Glomerular visceral epithelial cell (primary cell): Measurements from ENCODE around the gene NXPE4.
"Not testable (repeated sequence)": the region's sequence is repeated elsewhere in the genome, so short reads cannot be mapped to it uniquely, and the experiment has no call there.

ENCODE experiments used
- DNase-seq: peaks from one replicate; pipeline ENCODE4 v3.0.0-alpha.2; 2016; ENCODE audit errors: extremely low spot score

The NXPE4 gene

DNA sequence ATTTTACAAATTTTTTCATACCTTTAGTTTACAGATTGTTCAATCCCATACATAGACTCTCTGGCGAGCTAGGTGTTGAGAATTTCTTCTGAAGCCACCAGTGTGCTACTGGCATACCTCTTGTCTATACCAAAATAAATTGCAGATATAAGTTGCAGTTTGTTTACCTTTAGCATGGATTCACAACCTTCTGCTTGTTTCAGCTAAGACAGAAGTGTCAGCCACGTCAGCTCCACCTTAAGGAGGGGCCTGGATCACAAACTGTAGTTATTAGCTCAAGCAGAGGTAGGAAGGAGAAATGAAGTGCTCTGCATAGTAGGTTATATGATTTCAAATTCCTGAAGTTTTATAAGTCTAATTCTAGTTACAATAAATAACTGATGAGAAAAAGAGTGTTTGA, at the start of gene NXPE4:
TSS of gene NXPE4 (minus strand) at position 216 of the 400 bp plus-strand sequence. CDS start 1,027 bp downstream, outside the sequence.
- DNase-seq = no peak

DNA sequence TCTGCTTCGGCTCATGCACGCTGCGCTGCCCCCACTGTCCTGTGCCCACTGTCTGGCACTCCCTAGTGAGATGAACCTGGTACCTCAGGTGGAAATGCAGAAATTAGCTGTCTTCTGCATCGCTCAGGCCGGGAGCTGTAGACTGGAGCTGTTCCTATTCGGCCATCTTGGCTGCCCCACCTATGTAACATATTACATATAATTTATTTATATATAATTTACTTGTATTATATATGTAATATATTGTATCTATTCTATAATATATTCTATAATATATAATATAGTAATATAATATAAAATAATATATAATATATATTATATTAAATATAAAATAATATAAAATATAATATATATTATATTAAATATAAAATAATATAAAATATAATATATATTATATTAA, 43.9 kb upstream of the NXPE4 start:
- DNase-seq = not testable (repeated sequence)

DNA sequence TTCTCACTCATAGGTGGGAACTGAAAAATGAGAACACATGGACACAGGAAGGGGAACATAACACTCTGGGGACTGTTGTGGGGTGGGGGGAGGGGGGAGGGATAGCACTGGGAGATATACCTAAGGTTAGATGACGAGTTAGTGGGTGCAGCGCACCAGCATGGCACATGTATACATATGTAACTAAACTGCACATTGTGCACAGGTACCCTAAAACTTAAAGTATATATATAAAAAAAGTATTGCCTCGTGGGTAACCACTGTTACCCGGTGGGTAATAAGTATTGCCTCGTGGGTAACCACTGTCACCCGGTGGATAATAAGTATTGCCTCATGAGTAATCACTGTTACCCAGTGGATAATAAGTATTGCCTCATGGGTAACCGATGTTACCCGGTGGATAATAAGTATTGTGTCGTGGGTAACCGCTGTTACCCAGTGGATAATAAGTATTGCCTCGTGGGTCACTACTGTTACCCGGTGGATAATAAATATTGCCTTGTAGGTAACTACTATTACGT, 35.9 kb upstream of the NXPE4 start:
- DNase-seq = not testable (repeated sequence)

DNA sequence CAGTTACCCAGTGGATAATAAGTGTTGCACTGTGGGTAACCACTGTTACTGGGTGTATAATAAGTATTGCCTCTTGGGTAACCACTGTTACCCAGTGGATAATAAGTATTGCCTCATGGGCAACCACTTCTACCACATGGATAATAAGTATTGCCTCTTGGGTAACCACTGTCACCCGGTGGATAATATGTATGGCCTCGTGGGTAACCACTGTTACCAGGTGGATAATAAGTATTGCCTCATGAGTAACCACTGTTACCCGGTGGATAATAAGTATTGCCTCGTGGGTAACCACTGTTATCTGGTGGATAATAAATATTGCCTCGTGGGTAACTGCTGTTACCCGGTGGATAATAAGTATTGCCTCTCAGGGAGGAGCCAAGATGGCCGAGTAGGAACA, 29.7 kb upstream of the NXPE4 start:
- no peak for DNase-seq

DNA sequence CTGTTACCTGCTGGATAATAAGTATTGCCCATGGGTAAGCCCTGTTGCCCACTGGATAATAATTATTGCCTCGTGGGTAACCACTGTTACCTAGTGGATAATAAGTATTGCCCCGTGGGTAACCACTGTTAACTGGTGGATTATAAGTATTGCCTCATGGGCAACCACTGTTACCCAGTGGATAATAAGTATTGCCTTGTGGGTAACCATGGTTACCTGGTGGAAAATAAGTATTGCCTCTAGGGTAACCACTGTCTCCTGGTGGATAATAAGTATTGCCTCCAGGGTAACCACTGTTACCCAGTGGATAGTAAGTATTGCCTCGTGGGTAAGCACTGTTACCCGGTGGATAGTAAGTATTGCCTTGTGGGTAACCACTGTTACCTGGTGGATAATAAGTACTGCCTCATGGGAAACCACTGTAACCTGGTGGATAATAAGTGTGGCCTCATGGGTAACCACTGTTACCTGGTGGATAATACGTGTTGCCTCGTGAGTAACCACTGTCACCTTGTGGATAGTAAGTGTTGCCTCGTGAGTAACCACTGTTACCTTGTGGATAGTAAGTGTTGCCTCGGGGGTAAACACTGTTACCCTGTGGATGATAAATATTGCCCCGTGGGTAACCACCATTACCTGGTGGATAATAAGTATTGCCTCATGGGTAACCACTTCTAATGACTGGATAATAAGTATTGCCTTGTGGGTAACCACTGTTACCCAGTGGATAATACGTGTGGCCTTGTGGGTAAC, 29.0 kb upstream of the NXPE4 start:
- no peak for DNase-seq

DNA sequence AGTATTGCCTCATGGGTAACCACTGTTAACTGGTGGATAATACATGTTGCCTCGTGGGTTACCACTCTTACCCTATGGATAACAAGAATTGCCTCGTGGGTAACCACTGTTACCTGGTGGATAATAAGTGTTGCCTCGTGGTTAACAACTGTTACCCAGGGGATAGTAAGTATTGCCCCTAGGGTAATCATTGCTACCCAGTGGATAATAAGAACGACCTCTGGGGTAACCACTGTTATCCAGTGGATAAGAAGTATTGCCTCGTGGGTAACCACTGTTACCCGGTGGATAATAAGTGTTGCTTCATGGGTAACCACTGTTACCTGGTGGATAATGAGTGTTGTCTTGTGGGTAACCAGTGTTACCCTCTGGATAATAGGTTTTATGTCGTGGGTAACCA, 28.1 kb upstream of the NXPE4 start:
- DNase-seq = no peak

DNA sequence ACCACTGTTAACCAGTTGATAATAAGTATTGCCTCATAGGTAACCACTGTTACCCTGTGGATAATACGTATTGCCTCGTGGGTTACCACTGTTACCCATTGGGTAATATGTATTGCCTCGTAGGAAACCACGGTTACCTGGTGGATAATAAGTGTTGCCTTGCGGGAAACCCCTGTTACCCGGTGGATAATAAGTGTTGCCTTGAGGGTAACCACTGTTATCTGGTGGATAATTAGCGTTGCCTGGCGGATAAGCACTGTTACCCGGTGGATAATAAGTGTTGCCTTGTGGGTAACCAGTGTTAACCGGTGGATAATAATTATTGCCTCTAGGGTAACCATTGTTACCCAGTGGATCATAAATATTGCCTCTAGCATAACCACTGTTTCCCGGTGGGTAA, 27.3 kb upstream of the NXPE4 start:
- no peak for DNase-seq

DNA sequence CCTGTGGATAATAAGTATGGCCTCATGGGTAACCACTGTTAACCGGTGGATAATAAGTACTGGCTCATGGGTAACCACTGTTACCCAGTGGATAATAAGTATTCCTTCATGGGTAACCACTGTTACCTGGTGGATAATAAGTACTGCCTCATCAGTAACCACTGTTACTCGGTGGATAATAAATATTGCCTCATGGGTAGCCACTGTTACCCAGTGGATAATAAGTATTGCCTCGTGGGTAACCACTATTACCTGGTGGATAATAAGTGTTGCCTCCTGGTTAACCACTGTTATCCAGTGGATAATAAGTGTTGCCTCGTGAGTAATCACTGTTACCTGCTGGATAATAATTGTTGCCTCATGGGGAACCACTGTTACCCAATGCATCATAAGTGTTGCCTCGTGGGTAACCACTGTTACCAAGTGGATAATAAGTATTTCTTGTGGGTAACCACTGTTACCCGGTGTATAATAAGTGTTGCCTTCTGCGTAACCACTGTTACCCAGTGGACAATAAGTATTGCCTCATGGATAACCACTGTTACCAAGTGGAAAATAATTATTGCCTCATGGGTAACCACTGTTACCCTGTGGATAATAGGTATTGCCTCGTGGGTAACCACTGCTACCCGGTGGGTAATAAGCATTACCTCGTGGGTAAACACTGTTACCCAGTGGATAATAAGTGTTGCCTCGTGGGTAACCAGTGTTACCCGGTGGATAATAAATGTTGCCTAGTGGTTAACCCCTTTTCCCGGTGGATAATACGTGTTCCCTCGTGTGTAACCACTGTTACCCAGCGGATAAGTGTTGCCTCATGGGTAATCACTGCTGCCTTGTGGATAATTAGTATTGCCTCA, 26.6 kb upstream of the NXPE4 start:
- DNase-seq = no peak

DNA sequence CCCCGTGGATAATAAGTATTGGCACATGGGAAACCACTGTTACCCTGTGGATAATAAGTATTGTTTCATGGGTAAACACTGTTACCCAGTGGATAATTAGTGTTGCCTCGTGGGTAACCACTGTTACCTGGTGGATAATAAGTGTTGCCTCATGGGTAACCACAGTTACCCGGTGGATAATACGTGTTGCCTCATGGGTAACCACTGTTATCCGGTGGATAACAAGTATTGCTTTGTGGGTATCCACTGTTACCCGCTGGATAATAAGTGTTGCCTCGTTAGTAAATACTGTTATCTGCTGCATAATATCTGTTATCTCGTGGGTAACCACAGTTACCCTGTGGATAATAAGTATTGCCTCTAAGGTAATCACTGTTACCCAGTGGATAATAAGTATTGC, 25.5 kb upstream of the NXPE4 start:
- DNase-seq = no peak

DNA sequence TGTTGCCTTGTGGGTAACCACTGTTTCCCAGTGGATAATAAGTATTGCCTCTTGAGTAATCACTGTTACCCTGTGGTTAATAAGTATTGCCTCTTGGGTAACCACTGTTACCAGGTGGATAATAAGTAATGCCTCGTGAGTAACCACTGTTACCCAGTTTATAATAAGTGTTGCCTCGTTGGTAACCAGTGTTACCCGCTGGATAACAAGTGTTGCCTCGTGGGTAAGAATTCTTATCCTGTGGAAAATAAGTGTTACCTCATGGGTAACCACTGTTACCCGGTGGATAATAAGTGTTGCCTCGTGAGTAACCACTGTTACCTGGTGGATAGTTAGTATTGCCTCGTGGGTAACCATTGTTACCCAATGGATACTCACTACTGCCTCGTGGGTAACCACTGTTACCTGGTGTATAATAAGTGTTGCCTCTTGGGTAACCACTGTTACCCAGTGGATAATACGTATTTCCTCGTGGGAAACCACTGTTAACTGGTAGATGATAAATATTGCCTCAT, 24.1 kb upstream of the NXPE4 start:
- no peak for DNase-seq

DNA sequence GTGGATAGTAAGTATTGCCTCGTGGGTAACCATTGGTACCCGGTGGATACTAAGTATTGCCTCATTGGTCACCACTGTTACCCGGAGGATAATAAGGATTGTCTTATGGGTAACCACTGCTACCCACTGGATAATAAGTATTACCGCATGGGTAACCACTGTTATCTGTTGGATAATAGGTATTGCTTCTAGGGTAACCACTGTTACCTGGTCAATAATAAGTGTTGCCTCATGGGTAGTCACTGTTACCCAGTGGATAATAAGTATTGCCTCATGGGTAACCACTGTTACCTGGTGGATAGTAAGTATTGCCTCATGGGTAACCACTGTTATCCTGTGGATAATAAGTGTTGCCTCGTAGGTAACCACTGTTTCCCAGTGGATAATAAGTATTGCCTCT, 22.6 kb upstream of the NXPE4 start:
- DNase-seq = no peak

DNA sequence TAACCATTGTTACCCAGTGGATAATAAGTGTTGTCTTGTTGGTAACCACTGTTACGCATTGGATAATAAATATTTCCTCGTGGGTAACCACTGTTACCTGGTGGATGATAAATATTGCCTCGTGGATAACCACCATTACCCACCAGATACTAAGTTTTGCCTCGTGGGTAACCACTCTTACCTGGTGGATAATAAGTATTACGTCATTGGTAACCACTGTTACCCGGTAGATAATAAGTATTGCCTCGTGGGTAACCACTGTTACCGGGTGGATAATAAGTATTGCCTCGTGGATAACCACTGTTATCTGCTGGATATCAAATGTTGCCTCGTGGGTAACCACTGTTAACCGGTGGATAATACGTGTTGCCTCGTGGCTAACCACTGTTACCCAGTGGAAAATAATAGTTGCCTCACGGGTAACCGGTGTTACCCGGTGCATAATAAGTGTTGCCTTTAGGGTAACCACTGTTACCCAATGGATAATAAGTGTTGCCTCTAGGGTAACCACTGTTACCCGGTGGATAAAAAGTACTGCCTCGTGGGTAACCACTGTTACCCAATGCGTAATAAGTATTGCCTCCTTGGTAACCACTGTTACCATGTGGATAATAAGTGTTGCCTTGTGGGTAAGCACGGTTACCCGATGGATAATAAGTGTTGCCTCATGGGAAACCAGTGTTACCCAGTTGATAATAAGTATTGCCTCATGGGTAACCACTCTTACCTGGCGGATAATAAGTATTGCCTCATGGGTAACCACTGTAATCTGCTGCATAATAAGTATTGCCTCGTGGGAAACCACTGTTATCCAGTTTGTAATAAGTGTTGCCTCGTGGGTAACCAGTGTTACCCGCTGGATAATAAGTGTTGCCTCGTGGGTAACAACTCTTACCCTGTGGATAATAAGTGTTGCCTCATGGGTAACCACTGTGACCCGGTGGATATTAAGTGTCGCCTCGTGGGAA, 21.9 kb upstream of the NXPE4 start:
- DNase-seq = no peak

DNA sequence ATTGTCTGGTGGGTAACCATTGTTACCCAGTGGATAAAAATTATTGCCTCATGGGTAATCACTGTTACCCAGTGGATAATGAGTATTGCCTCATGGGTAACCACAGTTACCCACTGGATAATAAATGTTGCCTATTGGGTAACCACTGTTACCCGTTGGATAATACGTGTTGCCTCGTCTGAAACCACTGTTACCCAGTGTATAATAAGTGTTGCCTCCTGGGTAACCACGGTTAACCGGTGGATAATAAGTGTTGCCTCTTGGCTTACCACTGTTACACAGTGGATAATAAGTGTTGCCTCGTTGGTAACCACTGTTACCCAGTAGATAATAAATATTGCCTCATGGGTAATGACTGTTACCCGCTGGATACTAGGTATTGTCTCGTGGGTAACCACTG, 20.9 kb upstream of the NXPE4 start:
- no peak for DNase-seq

DNA sequence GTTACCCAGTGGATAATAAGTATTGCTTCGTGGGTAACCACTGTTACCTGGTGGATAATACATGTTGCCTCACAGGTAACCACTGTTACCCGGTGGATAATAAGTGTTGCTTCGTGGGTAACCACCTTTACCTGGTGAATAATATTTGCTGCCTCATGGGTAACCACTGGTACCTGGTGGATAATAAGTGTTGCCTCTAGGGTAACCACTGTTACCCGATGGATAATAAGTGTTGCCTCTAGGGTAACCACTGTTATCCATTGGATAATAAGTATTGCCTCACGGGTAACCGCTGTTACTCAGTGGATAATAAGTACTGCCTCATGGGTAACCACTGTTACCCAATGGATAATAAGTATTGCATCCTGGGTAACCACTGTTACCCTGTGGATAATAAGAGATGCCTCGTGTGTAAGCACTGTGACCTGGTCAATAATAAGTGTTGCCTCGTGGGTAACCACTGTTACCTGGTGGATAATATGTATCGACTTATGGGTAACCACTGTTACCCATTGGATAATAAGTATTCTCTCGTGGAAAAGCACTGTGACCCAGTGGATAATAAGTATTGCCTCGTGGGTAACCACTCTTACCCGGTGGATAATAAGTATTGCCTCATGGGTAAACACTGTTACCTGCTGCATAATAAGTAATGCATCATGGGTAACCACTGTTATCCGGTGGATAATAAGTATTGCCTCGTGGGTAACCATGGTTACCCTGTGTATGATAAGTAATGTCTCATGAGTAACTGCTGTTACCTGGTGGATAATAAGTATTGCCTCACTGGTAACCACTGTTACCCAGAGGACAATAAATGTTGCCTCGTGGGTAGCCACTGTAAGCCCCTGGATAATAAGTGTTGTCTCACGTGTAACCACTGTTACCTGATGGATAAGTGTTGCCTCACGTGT, 20.1 kb upstream of the NXPE4 start:
- DNase-seq = no peak

DNA sequence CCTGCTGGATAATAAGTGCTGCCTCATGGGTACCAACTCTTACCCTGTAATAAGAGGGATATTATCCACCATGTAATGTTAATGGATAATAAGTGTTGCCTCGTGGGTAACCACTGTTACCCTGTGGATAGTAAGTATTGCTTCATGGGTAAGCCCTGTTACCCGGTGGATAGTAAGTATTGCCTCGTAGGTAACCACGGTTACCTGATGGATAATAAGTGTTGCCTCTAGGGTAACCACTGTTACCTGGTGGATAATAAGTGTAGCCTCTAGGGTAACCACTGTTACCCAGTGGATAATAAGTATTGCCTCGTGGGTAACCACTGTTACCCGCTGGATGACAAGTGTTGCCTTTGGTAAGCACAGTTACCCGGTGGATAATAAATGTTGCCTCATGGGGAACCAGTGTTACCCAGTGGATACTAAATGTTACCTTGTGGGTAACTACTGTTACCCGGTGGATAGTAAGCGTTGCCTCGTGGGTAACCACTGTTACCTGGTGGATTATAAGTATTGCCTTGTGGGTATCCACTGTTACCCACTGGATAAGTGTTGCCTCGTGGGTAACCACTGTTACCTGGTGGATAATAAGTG, 18.6 kb upstream of the NXPE4 start:
- no peak for DNase-seq

DNA sequence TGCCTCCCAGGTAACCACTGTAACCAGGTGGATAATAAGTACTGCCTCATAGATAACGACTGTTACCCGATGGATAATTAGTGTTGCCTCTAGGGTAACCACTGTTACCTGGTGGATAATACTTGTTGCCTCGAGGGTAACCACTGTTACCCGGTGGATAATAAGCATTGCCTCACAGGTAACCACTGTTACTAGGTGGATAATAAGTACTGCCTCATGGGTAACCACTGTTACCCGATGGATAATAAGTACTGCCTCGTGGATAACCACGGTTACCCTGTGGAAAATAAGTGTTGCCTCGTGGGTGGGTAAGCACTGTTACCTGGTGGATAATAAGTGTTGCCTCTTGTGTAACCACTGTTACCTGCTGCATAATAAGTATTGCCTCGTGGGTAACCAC, 17.5 kb upstream of the NXPE4 start:
- not testable (repeated sequence) for DNase-seq

DNA sequence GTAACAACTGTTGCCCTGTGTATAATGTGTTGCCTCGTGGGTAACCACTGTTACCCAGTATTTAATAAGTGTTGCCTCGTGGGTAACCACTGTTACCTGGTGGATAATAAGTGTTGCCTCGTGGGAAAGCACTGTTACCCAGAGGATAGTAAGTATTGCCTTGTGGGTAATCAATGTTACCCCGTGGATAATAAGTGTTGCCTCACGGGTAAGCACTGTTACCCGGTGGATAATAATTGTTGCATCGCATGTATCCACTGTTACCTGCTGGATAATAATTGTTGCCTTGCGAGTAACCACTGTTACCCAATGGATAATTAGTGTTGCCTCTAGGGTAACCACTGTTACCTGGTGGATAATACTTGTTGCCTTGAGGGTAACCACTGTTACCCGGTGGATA, 17.1 kb upstream of the NXPE4 start:
- DNase-seq = no peak

DNA sequence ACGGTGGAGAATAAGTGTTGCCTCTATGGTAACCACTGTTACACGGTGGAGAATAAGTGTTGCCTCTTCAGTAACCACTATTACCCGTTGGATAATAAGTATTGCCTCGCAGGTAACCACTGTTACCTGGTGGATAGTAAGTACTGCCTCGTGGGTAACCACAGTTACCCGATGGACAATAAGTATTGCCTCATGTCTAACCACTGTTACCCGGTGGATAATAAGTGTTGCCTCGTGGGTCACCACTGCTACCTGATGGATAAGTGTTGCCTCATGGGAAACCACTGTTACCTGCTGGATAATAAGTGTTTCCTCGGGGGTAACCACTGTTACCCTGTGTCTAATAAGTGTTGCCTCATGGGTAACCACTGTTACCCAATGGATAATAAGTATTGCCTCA, 16.6 kb upstream of the NXPE4 start:
- DNase-seq = not testable (repeated sequence)

DNA sequence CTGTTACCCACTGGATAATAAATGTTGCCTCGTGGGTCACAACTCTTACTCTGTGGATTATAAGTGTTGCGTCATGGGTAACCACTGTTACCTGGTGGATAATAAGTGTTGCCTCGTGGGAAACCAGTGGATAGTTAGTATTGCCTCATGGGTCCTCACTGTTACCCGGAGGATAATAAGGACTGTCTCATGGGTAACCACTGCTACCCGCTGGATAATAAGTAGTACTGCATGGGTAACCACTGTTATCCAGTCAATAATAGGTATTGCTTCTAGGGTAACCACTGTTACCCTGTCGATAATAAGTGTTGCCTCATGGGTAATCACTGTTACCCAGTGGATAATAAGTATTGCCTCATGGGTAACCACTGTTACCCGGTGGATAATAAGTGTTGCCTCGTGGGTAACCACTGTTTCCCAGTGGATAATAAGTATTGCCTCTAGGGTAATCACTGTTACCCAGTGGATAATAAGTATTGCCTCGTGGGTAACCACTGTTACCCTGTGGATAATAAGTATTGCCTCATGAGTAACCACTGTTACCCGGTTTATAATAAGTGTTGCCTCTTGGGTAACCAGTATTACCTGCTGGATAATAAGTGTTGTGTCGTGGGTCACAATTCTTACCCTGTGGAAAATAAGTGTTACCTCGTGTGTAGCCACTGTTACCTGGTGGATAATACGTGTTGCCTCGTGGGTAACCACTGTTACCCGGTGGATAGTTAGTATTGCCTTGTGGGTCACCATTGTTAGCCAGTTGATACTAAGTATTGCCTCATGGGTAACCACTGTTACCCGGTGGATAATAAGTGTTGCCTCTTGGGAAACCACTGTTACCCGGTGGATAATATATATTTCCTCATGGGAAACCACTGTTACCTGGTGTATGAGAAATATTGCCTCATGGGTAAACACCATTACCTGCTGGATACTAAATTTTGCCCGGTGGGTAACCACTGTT, 15.7 kb upstream of the NXPE4 start:
- no peak for DNase-seq
